ENCODE data around the gene LGI2. TPM values are rescaled to one million over a fixed set of nuclear protein-coding genes. Genes with fewer than 3 reads are reported as not detected.

LGI2 gene
- total and polyA plus RNA-seq, 2 of the 8 experiments (the other 6 are each of a cell fraction or from before 2014, with no cell fraction given) = 2.3 to 4.0 TPM

DNA sequence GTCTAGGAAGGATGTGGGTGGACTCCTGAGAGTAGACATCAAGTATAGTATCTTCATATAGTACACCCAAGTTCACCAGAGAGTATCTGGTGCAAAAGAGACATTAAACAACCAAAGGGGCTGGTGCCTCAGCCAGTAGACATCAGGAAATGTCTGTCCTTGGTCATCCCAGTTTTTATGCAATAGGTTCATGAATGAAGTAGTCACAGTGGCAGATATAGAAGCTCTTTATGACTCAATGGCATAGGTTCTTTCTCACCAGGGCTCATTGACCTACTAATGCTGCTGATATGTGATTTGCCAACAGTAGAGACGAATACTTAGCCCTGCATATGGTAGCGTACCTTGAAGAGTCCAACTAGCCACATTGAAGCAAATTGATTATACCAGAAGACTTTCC, 72.9 kb downstream of the LGI2 start (continued):
- TF ChIP-seq KDM4A (IDR thresholded peaks at IDR 0.05; ENCODE audit: low read depth, low read length, severe bottlenecking) = no peak
- TF ChIP-seq HDAC2 (IDR thresholded peaks at IDR 0.05; ENCODE audit: borderline replicate concordance in 1 of 2, low read depth in 2 of 2, low read length in 2 of 2) = no peak
- no peak for TF ChIP-seq SP2 (IDR thresholded peaks at IDR 0.05; ENCODE audit: low read length)
- no peak for TF ChIP-seq EZH2 (IDR thresholded peaks at IDR 0.05; ENCODE audit: low read depth, low read length, severe bottlenecking)

All from H1 (cell line).